Left lung (tissue), 10 donors: ENCODE measurements around the gene GOLIM4. TPM values are rescaled to one million over a fixed set of nuclear protein-coding genes. Genes with fewer than 3 reads are reported as not detected.
A peak's percentile ranks its signal among the peaks of the same experiment; 100 is the strongest.

Experiments
- ATAC-seq: fragments of 200-7000 bp; cut with Tn5 transposase; one replicate; pipeline ENCODE4 v1.9.1; 2020; ENCODE audit warnings: moderate library complexity
- DNase-seq, 4 donors: peaks; one replicate each; pipeline ENCODE4 v3.0.0-alpha.2; 2013 to 2020
- H3K27ac ChIP-seq, 2 donors: fragments of 200-600 bp; sonication (generic) in 1 of 2; one replicate each; pipeline versions ENCODE4 v1.5.0 to v1.8.0; 2020 to 2021
- H3K27me3 ChIP-seq, 2 donors: fragments of 200-600 bp; sonication (generic) in 1 of 2; one replicate each; pipeline versions ENCODE4 v1.5.0 to v1.8.0; 2020 to 2021
- H3K36me3 ChIP-seq, 2 donors: fragments of 200-600 bp; sonication (generic) in 1 of 2; one replicate each; pipeline versions ENCODE4 v1.5.0 to v1.8.0; 2020 to 2021
- H3K4me1 ChIP-seq, 2 donors: fragments of 200-600 bp; one replicate each; pipeline ENCODE4 v1.8.0; 2021
- H3K4me3 ChIP-seq, 2 donors: fragments of 200-600 bp; sonication (generic) in 1 of 2; one replicate each; pipeline versions ENCODE4 v1.5.0 to v1.8.0; 2020 to 2021; ENCODE audit warnings: mild to moderate bottlenecking in 1 of 2
- H3K9me3 ChIP-seq, 2 donors: fragments of 200-600 bp; sonication (generic) in 1 of 2; one replicate each; pipeline versions ENCODE4 v1.5.0 to v1.8.0; 2020 to 2021
- CTCF ChIP-seq, 2 donors: fragments of 200-600 bp; sonication (generic) in 1 of 2; IDR thresholded peaks; one replicate each; pipeline versions ENCODE4 v1.5.0 to v1.8.0; 2021; ENCODE audit warnings: antibody characterized with exemption in 2 of 2
- intact Hi-C, 2 donors: fragments of 100-400 bp; cut with DNase I; formaldehyde crosslinking; loops; one replicate each; pipeline versions ENCODE4 v1.11.2 to v1.14.2; 2022
- polyA plus RNA-seq, 6 donors: library from polyadenylated mRNA; unstranded; fragments of 120-200 nt; gene quantifications; one replicate each; pipeline ENCODE4 v1.2.1, GENCODE V29; 2013; ENCODE audit not compliant: insufficient read length in 6 of 6
- total RNA-seq, 2 donors: library from RNA; stranded (reverse); fragmentation: NEBNext Ultra II Directional; extraction: Animal tissue kit (Norgen Biotek cat#: 25700); gene quantifications; one replicate each; pipeline ENCODE4 v1.2.1, GENCODE V29; 2021
- donor health status: DM: no; HTN: yes; CAD: no.
- donor health status: DM: no; HTN: no; CAD: no.

The GOLIM4 gene
- total and polyA plus RNA-seq, 8 donors: 40.6 to 85.2 (median 73.2) TPM

- no peak overlapping the region for H3K4me3 ChIP-seq
- no peak overlapping the region for H3K27ac ChIP-seq
- ATAC-seq: peak; percentile 81
- H3K9me3 ChIP-seq: peaks cover 0 to 4% of the 10 kb centered on the region in 2 donors
- H3K36me3 ChIP-seq: no peaks in the 10 kb centered on the region
- peak in 1 of 4 donors; percentile 58 for DNase-seq
- intact Hi-C loops: no loop called here
- no peak for TF ChIP-seq CTCF (IDR thresholded peaks at IDR 0.05)
- H3K4me1 ChIP-seq: peaks cover 3 to 6% of the 10 kb centered on the region in 2 donors
- no peaks in the 10 kb centered on the region for H3K27me3 ChIP-seq
Measured at GRCh38 chr3:168123201-168124176, 27.8 kb upstream of the GOLIM4 start.

- Histone ChIP-seq H3K27ac (peak overlapping the region in 1 of 2 donors; percentile 34), H3K9me3 (no peaks in the 10 kb centered on the region), H3K27me3 (no peaks in the 10 kb centered on the region), H3K4me3 (no peak overlapping the region), H3K36me3 (no peaks in the 10 kb centered on the region), H3K4me1 (peaks cover 6 to 10% of the 10 kb centered on the region in 2 donors)
- ATAC-seq (no peak), DNase-seq (peak in 2 of 4 donors; percentile 68 to 80)
- no peak for TF ChIP-seq CTCF (IDR thresholded peaks at IDR 0.05)
- intact Hi-C loops: no loop called here
Measured at GRCh38 chr3:168121184-168122017, 25.7 kb upstream of the GOLIM4 start.

GRCh38 chr3:168117853-168118313 lies 22.2 kb upstream of the GOLIM4 start:
- Histone ChIP-seq H3K4me3 (no peak overlapping the region), H3K36me3 (no peaks in the 10 kb centered on the region), H3K27ac (peak overlapping the region; percentile 35 to 64), H3K9me3 (no peaks in the 10 kb centered on the region), H3K4me1 (peaks cover 0 to 7% of the 10 kb centered on the region in 2 donors), H3K27me3 (no peaks in the 10 kb centered on the region)
- TF ChIP-seq CTCF (IDR thresholded peaks at IDR 0.05): no peak
- intact Hi-C loops: no loop called here
- DNase-seq (no peak), ATAC-seq (peak; percentile 50)

GRCh38 chr3:168117059-168117458 lies 21.3 kb upstream of the GOLIM4 start:
- no peak overlapping the region for H3K4me3 ChIP-seq
- H3K4me1 ChIP-seq: peaks cover 0 to 7% of the 10 kb centered on the region in 2 donors
- DNase-seq (peak in 1 of 4 donors; percentile 44), ATAC-seq (peak; percentile 75)
- no peak for TF ChIP-seq CTCF (IDR thresholded peaks at IDR 0.05)
- H3K27me3 ChIP-seq: no peaks in the 10 kb centered on the region
- no peaks in the 10 kb centered on the region for H3K36me3 ChIP-seq
- intact Hi-C loops: no loop called here
- no peaks in the 10 kb centered on the region for H3K9me3 ChIP-seq
- H3K27ac ChIP-seq: peak overlapping the region; percentile 35 to 64
